ENCODE results near the gene CPSF4.
"Not testable (repeated sequence)": the region's sequence is repeated elsewhere in the genome, so short reads cannot be mapped to it uniquely, and the experiment has no call there.

Gene CPSF4

GRCh38 chr7:99428972-99429566 is 9.7 kb upstream of the CPSF4 start:
- no peak for TF ChIP-seq CTCF (IDR thresholded peaks at IDR 0.05; ENCODE audit: insufficient read depth, low read depth, low read length, missing control alignments)

GRCh38 chr7:99429756-99430155 is 9.0 kb upstream of the CPSF4 start:
- H3K4me3 ChIP-seq (ENCODE audit: low read length) = no peak overlapping the region
- DNase-seq (ENCODE audit: low read depth) = no peak
- no peak for TF ChIP-seq CTCF (IDR thresholded peaks at IDR 0.05; ENCODE audit: insufficient read depth, low read depth, low read length, missing control alignments)

More at GRCh38 chr7:99428972-99429566, 9.7 kb upstream of the CPSF4 start:
- no peak overlapping the region for H3K4me3 ChIP-seq (ENCODE audit: low read length)
- no peak for DNase-seq (ENCODE audit: low read depth)

- H3K4me3 ChIP-seq (ENCODE audit: low read length) = not testable (repeated sequence)
- DNase-seq (ENCODE audit: low read depth) = peak; percentile 79
Measured at GRCh38 chr7:99431756-99432540, 6.8 kb upstream of the CPSF4 start.

- DNase-seq (ENCODE audit: low read depth) = no peak
- no peak overlapping the region for H3K4me3 ChIP-seq (ENCODE audit: low read length)
- TF ChIP-seq CTCF (IDR thresholded peaks at IDR 0.05; ENCODE audit: insufficient read depth, low read depth, low read length, missing control alignments) = no peak
Measured at GRCh38 chr7:99433158-99433557, 5.6 kb upstream of the CPSF4 start.

- no peak for DNase-seq (ENCODE audit: low read depth)
- no peak for TF ChIP-seq CTCF (IDR thresholded peaks at IDR 0.05; ENCODE audit: insufficient read depth, low read depth, low read length, missing control alignments)
Measured at GRCh38 chr7:99437946-99438572, 684 bp upstream of the CPSF4 start.

GRCh38 chr7:99440195-99440594 is 1.5 kb downstream of the CPSF4 start:
- H3K4me3 ChIP-seq (ENCODE audit: low read length) = peak overlapping the region; percentile 95
- TF ChIP-seq CTCF (IDR thresholded peaks at IDR 0.05; ENCODE audit: insufficient read depth, low read depth, low read length, missing control alignments) = no peak
- DNase-seq (ENCODE audit: low read depth) = peak; percentile 64

More at GRCh38 chr7:99437946-99438572, 684 bp upstream of the CPSF4 start:
- H3K4me3 ChIP-seq (ENCODE audit: low read length) = peak overlapping the region; percentile 95

- DNase-seq (ENCODE audit: low read depth) = no peak
- no peak overlapping the region for H3K4me3 ChIP-seq (ENCODE audit: low read length)
- no peak for TF ChIP-seq CTCF (IDR thresholded peaks at IDR 0.05; ENCODE audit: insufficient read depth, low read depth, low read length, missing control alignments)
Measured at GRCh38 chr7:99446096-99446495, 7.4 kb downstream of the CPSF4 start.
